UCSD-AML1 (cell line): ENCODE data around the gene NDUFS8.

Experiments used
- DNase-seq: peaks from one replicate; lab custom pipeline; 2025; ENCODE audit not compliant: unreplicated experiment; lab: John Stamatoyannopoulos, UW

The NDUFS8 gene

DNA sequence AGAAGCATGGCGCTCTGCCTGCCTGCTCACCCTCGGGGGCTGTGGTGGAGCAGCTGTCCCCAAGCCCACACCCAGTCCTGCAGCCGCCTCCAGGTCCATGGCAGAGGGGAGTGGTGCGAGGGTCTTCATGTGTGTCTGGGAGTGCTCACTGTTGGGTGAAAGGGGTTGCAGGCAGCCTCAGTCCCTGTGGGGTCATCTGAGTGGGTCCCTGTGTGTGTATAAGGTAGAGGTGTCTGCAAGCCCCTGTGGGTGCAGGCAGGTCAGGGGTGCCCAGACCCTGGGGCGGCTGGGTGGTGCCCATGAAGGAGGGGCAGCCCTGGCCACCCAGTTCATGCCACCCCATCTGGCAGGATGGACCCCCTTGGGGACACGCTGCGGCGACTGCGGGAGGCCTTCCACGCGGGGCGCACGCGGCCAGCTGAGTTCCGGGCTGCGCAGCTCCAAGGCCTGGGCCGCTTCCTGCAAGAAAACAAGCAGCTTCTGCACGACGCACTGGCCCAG is 15.5 kb upstream of the NDUFS8 start:
- no peak for DNase-seq

DNA sequence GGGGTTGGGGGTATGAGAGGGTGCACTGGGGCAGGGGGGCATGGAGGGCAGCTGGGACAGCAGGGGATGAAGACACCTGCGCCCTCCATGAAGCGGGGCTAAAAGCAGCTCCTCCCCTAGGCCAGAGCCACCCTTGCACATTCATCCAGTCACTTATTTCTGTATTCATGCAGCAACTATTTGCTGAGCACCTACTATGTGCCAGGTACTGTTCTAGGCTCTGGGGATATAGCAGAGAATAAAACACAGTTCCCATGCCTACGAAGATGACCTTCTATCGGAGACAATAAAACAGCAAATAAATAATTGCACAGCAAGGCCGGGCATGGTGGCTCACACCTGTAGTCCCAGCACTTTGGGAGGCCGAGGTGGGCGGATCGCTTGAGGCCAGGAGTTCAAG is 15.0 kb upstream of the NDUFS8 start:
- DNase-seq, result no peak

DNA sequence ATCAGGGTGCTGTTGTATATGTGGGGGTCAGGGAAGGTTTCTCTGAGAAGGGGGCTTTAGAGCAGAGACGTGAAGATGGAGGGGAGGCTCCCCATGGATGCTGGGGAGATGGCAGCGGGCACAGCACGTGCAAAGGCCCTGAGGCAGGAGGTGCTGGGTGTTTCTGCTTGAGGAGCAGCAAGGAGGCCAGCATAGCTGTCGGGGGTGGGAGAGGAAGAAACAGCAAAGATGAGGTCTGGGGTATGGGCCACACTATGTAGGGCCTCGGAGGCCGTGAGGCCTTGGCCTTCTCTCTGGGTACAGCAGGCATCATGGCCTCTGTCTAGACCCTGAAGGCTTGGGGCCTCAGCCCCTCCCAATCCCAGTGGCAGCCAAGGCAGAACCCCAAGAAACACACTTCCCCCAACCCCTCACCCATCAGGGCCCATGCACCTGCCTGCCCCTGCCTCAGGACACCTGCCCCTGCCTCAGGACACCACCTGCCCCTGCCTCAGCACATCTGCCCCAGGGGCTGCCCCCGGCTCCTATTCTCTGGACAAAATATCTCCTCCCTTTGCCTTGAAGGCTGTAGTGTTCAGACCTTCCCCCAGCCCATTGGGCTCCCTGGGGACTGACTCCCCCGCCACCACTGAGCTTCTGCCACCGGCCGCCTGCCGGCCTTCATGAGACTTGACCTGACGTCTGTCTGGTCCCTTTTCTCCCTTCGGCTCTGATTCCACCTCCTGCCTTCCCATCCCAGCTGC is 14.1 kb upstream of the NDUFS8 start:
- DNase-seq, result no peak

DNA sequence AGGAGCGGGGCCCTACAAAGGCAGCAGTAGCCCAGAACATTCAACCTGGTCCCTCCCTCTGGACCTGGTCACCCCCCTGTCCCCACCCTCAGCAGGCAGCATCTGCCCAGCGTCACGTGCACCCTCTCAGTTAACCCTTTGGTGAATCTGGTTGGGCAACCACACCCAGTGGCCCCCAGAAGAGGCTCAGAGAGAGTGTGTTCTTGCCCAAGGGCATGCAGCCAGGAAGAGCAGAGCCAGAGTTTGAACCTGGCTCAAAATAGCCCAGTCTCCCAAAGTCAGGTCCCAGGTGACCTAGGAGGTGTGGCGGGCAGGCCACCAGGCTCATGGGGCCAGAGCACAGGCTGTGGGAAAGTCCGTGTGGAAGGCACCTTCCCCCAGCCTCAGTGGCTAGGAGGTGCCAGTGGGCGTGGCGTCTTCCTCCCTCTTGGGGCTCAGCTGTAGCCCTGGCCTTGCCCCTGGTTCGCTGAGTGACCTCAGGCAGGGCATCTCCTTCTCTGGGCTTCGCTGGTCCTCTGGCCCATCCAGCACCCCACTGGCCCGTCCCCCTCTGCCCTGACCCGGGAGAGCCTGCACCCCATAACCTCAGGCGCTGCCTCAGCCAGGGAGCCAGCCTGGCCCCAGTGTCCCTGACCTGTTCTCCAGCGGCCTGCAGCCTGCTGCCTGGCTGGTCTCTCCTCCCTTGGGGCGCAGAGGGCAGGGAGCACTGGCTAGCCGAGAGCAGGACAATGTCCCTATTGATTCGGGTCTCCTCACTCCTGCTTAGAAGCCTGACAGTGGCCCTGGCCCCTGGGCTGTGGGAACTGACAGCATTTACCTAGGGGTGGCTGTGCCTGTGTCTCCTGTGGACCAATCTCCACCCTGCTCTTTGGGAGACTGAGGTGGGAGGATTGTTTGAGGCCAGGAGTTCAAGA is 13.3 kb upstream of the NDUFS8 start:
- DNase-seq, result no peak

DNA sequence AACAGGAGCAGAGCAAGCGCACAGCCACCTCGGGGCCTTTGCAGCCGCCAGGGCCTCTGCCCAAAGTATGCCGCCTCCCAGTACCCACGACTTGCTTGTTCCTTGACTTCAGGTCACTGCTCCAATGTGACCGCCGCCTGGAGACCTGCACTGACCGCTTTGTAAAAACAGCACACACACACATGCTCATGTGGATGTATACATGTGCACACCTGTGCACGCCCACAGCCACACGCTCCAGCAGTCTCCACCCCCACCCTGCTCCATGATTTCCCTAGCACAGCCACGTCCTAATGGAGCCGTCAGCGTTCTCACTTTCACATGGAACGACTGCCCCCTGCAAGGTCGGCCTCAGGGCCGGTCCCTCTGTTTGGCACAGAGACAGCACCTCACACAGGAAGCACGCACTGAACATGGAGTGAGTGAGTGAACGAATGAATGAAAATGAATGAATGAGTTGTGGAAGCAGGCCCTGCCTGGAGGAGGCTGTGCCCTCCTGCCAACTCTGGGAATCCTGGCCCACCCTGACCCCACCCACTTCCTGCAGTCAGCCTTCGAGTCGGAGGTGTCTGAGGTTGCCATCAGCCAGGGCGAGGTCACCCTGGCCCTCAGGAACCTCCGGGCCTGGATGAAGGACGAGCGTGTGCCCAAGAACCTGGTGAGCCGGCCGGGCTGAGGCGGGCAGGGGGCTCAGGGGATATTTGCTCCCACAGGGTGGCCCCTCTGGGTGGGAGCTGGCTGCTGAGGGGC is 12.3 kb upstream of the NDUFS8 start:
- no peak for DNase-seq

DNA sequence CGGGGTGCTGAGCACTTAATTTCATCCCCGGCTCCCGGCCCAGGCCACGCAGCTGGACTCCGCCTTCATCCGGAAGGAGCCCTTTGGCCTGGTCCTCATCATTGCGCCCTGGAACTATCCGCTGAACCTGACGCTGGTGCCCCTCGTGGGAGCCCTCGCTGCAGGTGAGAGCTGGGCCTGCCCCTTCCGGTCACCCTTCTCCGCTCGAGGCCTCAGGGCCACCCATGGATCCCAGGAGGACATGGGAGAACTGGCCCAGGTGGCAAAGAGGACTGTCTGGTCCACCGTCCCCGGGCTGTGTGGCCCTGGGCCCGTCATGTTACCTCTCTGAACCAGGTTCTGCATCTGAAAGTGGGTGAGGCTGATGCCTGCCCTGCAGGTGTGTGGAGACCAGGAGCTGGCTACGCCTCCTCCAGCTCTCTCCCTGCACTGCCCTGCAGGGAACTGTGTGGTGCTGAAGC is 11.7 kb upstream of the NDUFS8 start:
- DNase-seq, result no peak

- no peak for DNase-seq
Observed at GRCh38 chr11:68019486-68019885, 11.0 kb upstream of the NDUFS8 start.

DNA sequence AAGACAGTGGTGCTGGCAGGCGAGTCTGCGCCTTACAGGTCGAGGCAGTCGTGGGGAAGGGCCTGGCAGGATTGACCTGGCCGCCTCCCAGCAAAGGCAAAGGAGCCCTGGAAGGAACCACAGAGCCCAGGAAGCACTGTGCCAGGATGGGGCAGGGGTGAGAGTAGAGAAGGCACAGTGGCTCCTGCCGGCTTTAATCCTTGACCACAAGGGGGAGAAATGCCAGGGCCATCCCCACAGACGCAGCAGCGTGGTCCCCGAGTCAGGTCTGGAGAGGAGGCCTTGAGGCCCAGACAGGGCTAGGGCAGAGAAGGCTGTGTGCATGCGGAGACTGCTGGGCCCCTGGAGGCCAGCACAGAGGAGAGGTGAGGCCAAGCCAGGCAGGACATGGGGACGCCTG is 9.9 kb upstream of the NDUFS8 start:
- peak; percentile 41 for DNase-seq

DNA sequence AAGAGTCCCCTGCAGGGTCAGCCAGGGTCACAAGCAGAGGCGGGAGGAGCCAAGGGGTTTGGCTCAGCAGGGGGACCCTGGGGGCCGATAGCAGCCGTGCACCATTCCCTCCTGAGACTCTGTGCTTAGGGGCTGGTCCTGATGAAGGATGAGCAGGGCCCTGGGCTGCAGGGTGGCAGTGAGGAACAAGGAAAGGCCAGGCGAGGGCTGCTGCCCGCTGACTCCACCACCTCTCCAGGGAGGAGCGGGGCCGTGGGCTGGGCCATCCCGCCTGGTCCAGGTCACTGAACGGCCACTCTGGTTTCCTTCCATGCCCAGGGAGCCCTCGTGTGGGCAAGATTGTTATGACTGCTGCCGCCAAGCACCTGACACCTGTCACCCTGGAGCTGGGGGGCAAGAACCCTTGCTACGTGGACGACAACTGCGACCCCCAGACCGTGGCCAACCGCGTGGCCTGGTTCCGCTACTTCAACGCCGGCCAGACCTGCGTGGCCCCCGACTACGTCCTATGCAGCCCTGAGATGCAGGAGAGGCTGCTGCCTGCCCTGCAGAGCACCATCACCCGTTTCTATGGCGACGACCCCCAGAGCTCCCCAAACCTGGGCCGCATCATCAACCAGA is 9.2 kb upstream of the NDUFS8 start:
- no peak for DNase-seq

DNA sequence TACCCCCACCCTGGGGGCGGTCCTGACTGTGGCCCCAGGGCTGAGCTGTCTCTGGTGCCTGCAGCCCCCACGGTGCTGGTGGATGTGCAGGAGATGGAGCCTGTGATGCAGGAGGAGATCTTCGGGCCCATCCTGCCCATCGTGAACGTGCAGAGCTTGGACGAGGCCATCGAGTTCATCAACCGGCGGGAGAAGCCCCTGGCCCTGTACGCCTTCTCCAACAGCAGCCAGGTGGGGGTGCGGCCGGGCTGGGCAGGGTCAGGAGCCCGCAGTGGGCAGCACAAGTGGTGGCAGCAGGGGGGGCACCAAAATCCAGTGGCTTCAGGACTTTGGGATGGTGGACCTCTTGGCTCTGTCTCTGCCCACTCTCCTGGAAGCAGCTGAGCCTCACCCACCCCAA is 8.0 kb upstream of the NDUFS8 start:
- no peak for DNase-seq

DNA sequence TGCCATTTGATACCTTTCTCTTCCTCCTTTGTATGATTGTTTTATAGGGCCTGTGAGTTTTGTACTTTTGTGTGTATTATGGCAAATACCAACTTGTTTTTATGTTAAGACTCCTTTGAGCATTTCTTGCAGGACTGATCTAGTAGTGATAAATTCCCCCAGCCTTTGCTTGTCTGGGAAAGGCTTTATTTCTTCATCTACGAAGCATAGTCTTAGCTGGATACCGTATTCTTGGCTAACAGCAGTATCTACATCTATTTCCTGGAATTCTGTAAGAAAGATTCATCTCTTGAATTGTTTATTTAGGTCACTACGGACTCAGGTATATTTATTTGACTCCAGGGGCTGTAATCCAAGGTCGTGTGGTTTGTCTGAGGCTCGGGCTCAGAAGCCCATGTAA is 6.0 kb upstream of the NDUFS8 start:
- no peak for DNase-seq

GRCh38 chr11:68025047-68025446 is 5.4 kb upstream of the NDUFS8 start:
- DNase-seq, result no peak

DNA sequence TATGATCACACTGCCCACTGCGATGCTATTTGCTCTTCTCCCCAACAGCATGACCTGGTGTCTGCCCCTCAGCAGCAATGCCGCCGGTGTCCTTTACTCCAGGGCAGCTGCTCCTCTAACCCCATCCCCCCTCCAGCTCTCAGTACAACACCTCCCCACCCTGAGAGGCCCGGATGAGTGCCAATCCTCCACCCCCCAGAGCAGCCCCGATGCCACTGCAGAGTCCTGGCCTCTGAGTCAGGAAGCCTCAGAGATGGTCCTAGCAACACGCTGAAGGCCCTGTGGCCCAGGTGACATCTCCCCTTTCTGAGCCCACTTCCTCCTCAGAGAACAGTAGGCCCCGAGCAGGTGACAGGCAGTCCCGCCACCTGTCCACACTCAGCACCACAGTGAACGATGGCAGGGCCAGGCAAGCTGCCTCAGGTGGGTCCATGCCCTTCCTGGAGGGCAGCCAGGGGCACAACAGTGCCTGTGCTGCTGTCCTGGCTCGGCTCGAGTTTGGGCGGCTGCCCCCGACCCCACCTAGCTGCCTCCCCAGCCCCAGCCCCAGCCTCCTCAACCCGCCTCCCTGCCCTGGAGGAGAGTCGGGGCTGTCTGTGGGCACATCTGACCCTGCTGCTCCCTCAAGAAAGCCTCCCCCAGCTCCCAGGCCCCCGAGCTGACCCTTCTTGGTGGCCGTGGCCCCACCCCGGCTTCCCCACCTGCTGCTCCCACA is 3.9 kb upstream of the NDUFS8 start:
- DNase-seq, result no peak

- no peak for DNase-seq
Observed at GRCh38 chr11:68027667-68028066, 2.8 kb upstream of the NDUFS8 start.

GRCh38 chr11:68028802-68029545 is 1.5 kb upstream of the NDUFS8 start:
- DNase-seq, result no peak

DNA sequence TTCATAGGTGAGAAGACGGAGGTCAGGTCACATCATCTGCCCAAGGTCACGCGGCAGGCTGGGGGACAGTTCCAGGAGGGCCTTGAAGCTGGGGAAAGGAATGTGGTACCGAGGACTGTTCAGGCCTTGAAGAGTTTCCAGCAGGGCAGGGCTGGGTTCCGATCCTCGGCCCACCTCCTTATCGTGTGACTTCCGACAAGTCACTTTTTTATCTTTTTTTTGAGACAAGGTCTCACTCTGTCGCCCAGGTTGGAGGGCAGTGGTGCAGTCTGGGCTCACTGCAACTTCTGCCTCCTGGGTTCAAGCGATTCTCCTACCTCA is 623 bp downstream of the NDUFS8 start:
- DNase-seq, result no peak

DNA sequence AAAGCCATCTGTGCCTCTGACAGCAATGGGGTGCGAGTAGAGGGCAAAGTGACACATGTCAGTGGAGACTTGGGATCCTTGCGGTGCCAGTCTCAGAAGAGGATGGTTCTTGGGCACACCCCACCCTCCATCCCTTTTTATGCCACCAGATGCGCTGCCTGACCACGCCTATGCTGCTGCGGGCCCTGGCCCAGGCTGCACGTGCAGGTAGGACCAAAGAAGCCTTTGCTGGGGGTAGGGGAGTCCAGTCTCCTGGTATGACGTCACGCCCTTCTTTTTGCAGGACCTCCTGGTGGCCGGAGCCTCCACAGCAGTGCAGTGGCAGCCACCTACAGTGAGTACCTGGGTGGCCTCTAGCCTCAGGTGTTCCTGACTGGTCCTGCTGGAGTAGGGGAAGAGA is 1.5 kb downstream of the NDUFS8 start:
- DNase-seq, result no peak

DNA sequence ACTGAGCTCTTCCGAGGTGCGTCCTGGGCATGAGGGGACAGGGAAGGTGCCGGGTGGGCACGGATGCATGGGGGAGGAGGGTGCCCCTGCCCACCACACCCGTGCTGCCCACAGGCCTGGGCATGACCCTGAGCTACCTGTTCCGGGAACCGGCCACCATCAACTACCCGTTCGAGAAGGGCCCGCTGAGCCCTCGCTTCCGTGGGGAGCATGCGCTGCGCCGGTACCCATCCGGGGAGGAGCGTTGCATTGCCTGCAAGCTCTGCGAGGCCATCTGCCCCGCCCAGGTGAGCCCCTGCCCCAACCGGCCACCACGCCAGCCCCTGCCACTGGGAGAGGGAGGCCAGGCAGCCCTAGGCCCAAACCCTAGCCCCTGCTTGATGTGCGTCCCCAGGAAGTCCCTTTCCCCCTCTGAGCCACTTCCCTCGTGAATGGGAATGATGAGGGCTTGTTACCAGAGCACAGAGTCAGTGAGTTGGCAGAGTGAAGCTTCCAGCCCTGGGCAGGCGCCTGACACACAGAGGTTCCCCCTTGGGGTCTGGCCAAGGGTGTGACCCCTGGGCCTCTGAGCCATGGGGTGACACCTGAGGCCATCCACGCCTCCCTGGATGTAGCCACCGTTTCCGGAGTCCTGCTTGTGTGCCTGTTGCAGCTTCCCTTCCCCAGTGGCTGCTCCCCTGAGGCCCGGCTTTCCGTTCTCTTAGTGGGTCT is 2.7 kb downstream of the NDUFS8 start:
- DNase-seq, result no peak

- no peak for DNase-seq
Observed at GRCh38 chr11:68033708-68034045, 3.2 kb downstream of the NDUFS8 start.
